PC-3 (cell line): ENCODE results near the gene SV2C. TPM values are rescaled to one million over a fixed set of nuclear protein-coding genes. Genes with fewer than 3 reads are reported as not detected.
"Not testable (repeated sequence)": the region's sequence is repeated elsewhere in the genome, so short reads cannot be mapped to it uniquely, and the experiment has no call there.

ENCODE experiments used
- ATAC-seq: fragments of 200-7000 bp; cut with Tn5 transposase; 2 replicates; pipeline ENCODE4 v1.9.1; 2020; ENCODE audit warnings: mild to moderate bottlenecking, moderate library complexity
- Bru-seq: library from RNA; stranded (reverse); fragments of 400-500 nt; gene quantifications from one replicate; lab custom pipeline; 2021; lab: Mats Ljungman, UMichigan
- BruChase-seq, 2 experiments: library from RNA; stranded (reverse); fragments of 400-500 nt; gene quantifications; one replicate each; lab custom pipeline; 2021; lab: Mats Ljungman, UMichigan
- BruUV-seq: library from RNA; stranded (reverse); fragments of 400-500 nt; replicated peaks from 2 replicates; lab custom pipeline; 2021; lab: Mats Ljungman, UMichigan
- CTCF ChIA-PET: fragments of 300-600 bp; sonication (Branson Sonifier 250); formaldehyde crosslinking; loops from one replicate; lab custom pipeline; 2022; ENCODE audit warnings: antibody characterized with exemption; lab: Charles Lee
- POLR2A ChIA-PET: fragments of 300-600 bp; sonication (Branson Sonifier 250); formaldehyde crosslinking; loops from one replicate; lab custom pipeline; 2022; ENCODE audit warnings: antibody characterized with exemption; ENCODE audit not compliant: unreplicated experiment; lab: Charles Lee
- DNase-seq: peaks from one replicate; pipeline ENCODE4 v3.0.0-alpha.2; 2015
- H2AFZ ChIP-seq: fragments of 300-600 bp; sonication (generic); 2 replicates; pipeline ENCODE4 v1.6.0; 2016; ENCODE audit warnings: antibody characterized with exemption, low read length
- H3F3A ChIP-seq: fragments of 300-600 bp; sonication (generic); one replicate; pipeline ENCODE4 v1.6.0; 2017; ENCODE audit warnings: antibody characterized with exemption, low read length, control low read depth, mild to moderate bottlenecking; ENCODE audit not compliant: unreplicated experiment
- H3K27ac ChIP-seq: fragments of 300-600 bp; sonication (generic); 2 replicates; pipeline ENCODE4 v1.5.1; 2016; ENCODE audit warnings: mild to moderate bottlenecking, low read length
- H3K27me3 ChIP-seq: fragments of 300-600 bp; sonication (generic); 2 replicates; pipeline ENCODE4 v1.6.1; 2016; ENCODE audit warnings: low read length, mixed read lengths
- H3K36me3 ChIP-seq: fragments of 300-600 bp; sonication (generic); 2 replicates; pipeline ENCODE4 v1.6.1; 2016; ENCODE audit warnings: low read depth, mixed run types, low read length, mixed read lengths
- H3K4me1 ChIP-seq: fragments of 300-600 bp; sonication (generic); 2 replicates; pipeline ENCODE4 v1.5.1; 2016; ENCODE audit warnings: low read length; ENCODE audit not compliant: insufficient read depth
- H3K4me2 ChIP-seq: fragments of 300-600 bp; sonication (generic); 2 replicates; pipeline ENCODE4 v1.6.0; 2016; ENCODE audit warnings: low read length
- H3K4me3 ChIP-seq: fragments of 300-600 bp; sonication (generic); 2 replicates; pipeline ENCODE4 v1.5.1; 2016; ENCODE audit warnings: mild to moderate bottlenecking, low read length, mixed read lengths
- H3K79me2 ChIP-seq: fragments of 300-600 bp; sonication (generic); 2 replicates; pipeline ENCODE4 v1.6.1; 2017; ENCODE audit warnings: low read length, mixed read lengths
- H3K9ac ChIP-seq: fragments of 300-600 bp; sonication (generic); 2 replicates; pipeline ENCODE4 v1.6.0; 2016; ENCODE audit warnings: mild to moderate bottlenecking, low read length
- H3K9me2 ChIP-seq: fragments of 300-600 bp; sonication (generic); replicated peaks from 2 replicates; pipeline ENCODE4 v1.6.1; 2016; ENCODE audit warnings: mixed run types, low read length, mixed read lengths
- H3K9me3 ChIP-seq: fragments of 300-600 bp; sonication (generic); 2 replicates; pipeline ENCODE4 v1.6.1; 2016; ENCODE audit warnings: low read length, mixed read lengths
- H4K20me1 ChIP-seq: fragments of 300-600 bp; sonication (generic); 2 replicates; pipeline ENCODE4 v1.6.1; 2016; ENCODE audit warnings: low read length, mixed read lengths
- CTCF ChIP-seq: fragments of 300-600 bp; sonication (generic); conservative IDR thresholded peaks from 2 replicates; pipeline ENCODE4 v1.5.1; 2017; ENCODE audit warnings: antibody characterized with exemption, low read depth, mild to moderate bottlenecking, low read length
- EZH2 ChIP-seq: fragments of 300-600 bp; sonication (generic); IDR thresholded peaks from one replicate; pipeline ENCODE4 v1.6.1; 2017; ENCODE audit warnings: antibody characterized with exemption, mild to moderate bottlenecking, low read length; ENCODE audit not compliant: unreplicated experiment
- EZH2phosphoT487 ChIP-seq: fragments of 300-600 bp; sonication (generic); IDR thresholded peaks from 2 replicates; pipeline ENCODE4 v1.6.1; 2018; ENCODE audit warnings: mild to moderate bottlenecking, antibody characterized with exemption, low read length, borderline replicate concordance
- intact Hi-C: fragments of 100-400 bp; cut with micrococcal nuclease; formaldehyde crosslinking; loops from 2 replicates; pipeline ENCODE4 v1.9.0; 2023
- long read RNA-seq: library from polyadenylated mRNA; unstranded; transcript quantifications from one replicate; pipeline ENCODE4 v2.0.0, GENCODE V29; 2021; ENCODE audit not compliant: unreplicated experiment
- total RNA-seq: library from RNA; depleted of rRNA; stranded (reverse); fragments of >200 nt; gene quantifications from 2 replicates; pipeline ENCODE4 v1.2.3, GENCODE V29; 2014; rRNA removed

SV2C gene
- total RNA-seq = not detected in 2 replicates
- Bru-seq, nascent RNA = percentile 2 among the genes with signal in this experiment
- BruChase-seq, experiment 1, labeled RNA remaining after a 6-hour chase = percentile 1 among the genes with signal in this experiment
- percentile 0 among the genes with signal in this experiment for BruChase-seq, experiment 2, labeled RNA remaining after a 2-hour chase
- long read RNA-seq = 0 reads

- no peaks in the 10 kb centered on the region for H3K79me2 ChIP-seq
- no TSS peak for BruUV-seq
- ChIA-PET POLR2A (no interaction called here), CTCF (no interaction called here)
- H3K27ac ChIP-seq = no peak within 1 kb of the TSS
- intact Hi-C loops = no loop called here
- H3K9me2 ChIP-seq = no peaks in the 10 kb centered on the region
- 0 out of 2 replicates have a peak within 1 kb of the TSS, but pooled peaks have one; percentile 27 for H3K4me3 ChIP-seq
- peak within 1 kb of the TSS; percentile 48 for H3K4me2 ChIP-seq
- no peak for DNase-seq
- peaks cover 58% of the 10 kb centered on the region for H3K27me3 ChIP-seq
- H3K9ac ChIP-seq = no peak within 1 kb of the TSS
- TF ChIP-seq EZH2 (no peak), CTCF (no peak)
- no peaks in the 10 kb centered on the region for H3K4me1 ChIP-seq
- no peak within 1 kb of the TSS for H2AFZ ChIP-seq
- H4K20me1 ChIP-seq = no peaks in the 10 kb centered on the region
- no peaks in the 10 kb centered on the region for H3K36me3 ChIP-seq
- H3K9me3 ChIP-seq = no peaks in the 10 kb centered on the region
- peak; percentile 48 for ATAC-seq
- H3F3A ChIP-seq = no peaks in the 10 kb centered on the region
These were observed at the start of gene SV2C for GRCh38 chr5:76082772-76083554. TSS of gene SV2C (plus strand) at chr5:76083383. CDS start at chr5:76131751, 48,368 bp downstream.

- H3F3A ChIP-seq, H3K4me1 ChIP-seq, H3K9ac ChIP-seq, CTCF ChIA-PET, H4K20me1 ChIP-seq, H3K27me3 ChIP-seq, H3K4me3 ChIP-seq, H2AFZ ChIP-seq, H3K27ac ChIP-seq, DNase-seq, intact Hi-C loops, H3K36me3 ChIP-seq, ATAC-seq, POLR2A ChIA-PET, H3K9me2 ChIP-seq, H3K9me3 ChIP-seq, H3K4me2 ChIP-seq, BruUV-seq, H3K79me2 ChIP-seq: not testable (repeated sequence)
These were observed 45.4 kb upstream of the SV2C start for GRCh38 chr5:76037736-76038151.

GRCh38 chr5:76038212-76038611 lies 45.0 kb upstream of the SV2C start:
- ChIA-PET POLR2A (no interaction called here), CTCF (no interaction called here)
- BruUV-seq = no TSS peak
- Histone ChIP-seq H2AFZ (no peak overlapping the region), H3K27ac (no peak overlapping the region), H3K36me3 (no peaks in the 10 kb centered on the region), H3K4me1 (no peaks in the 10 kb centered on the region), H4K20me1 (no peaks in the 10 kb centered on the region), H3K9ac (no peak overlapping the region), H3K27me3 (no peaks in the 10 kb centered on the region), H3K9me2 (no peaks in the 10 kb centered on the region), H3K9me3 (no peaks in the 10 kb centered on the region), H3F3A (no peaks in the 10 kb centered on the region), H3K79me2 (no peaks in the 10 kb centered on the region), H3K4me2 (no peak overlapping the region), H3K4me3 (no peak overlapping the region)
- no peak for TF ChIP-seq EZH2phosphoT487
- no peak for TF ChIP-seq CTCF
- TF ChIP-seq EZH2 = no peak
- DNase-seq (no peak), ATAC-seq (no peak)
- intact Hi-C loops = no loop called here
